H1 (cell line): ENCODE measurements around the gene PKMYT1. TPM values are rescaled to one million over a fixed set of nuclear protein-coding genes. Genes with fewer than 3 reads are reported as not detected.
"Not testable (repeated sequence)": the region's sequence is repeated elsewhere in the genome, so short reads cannot be mapped to it uniquely, and the experiment has no call there.

Experiments
- CTCF ChIA-PET: fragments of 300-600 bp; sonication (Branson Sonifier 250); formaldehyde crosslinking; loops from one replicate; lab custom pipeline; 2021; ENCODE audit not compliant: partially characterized antibody; lab: Charles Lee
- POLR2A ChIA-PET: fragments of 300-600 bp; sonication (Branson Sonifier 250); formaldehyde crosslinking; loops from one replicate; lab custom pipeline; 2021; ENCODE audit warnings: inconsistent platforms; ENCODE audit not compliant: partially characterized antibody; lab: Charles Lee
- DNase-seq, 2 experiments: peaks; one replicate each; pipeline versions ENCODE4 v3.0.0 to v3.0.0-alpha.2; 2010 to 2022; ENCODE audit warnings: low spot score in 2 of 2, low read depth in 1 of 2, mixed read lengths in 1 of 2
- FAIRE-seq: peaks from 2 replicates; lab custom pipeline; 2011; peaks lifted over from hg19 to GRCh38; lab: Jason Lieb, UNC
- H2AFZ ChIP-seq: 2 replicates; pipeline ENCODE4 v1.8.1; 2012; ENCODE audit warnings: low read length, inconsistent platforms
- H2AK5ac ChIP-seq: 2 replicates; pipeline ENCODE4 v1.6.1; 2013; ENCODE audit warnings: low read depth, low read length
- H2BK120ac ChIP-seq: replicated peaks from 2 replicates; pipeline ENCODE3; 2013; ENCODE audit warnings: low read depth, low read length, inconsistent platforms
- H2BK12ac ChIP-seq: 2 replicates; pipeline ENCODE4 v1.6.1; 2013; ENCODE audit warnings: low read depth, low read length
- H2BK15ac ChIP-seq: 2 replicates; pipeline ENCODE4 v1.6.1; 2013; ENCODE audit warnings: low read length
- H2BK20ac ChIP-seq: 2 replicates; pipeline ENCODE4 v1.6.1; 2013; ENCODE audit warnings: low read length
- H2BK5ac ChIP-seq: 2 replicates; pipeline ENCODE4 v1.6.1; 2013; ENCODE audit warnings: low read depth, low read length
- H3K14ac ChIP-seq: 2 replicates; pipeline ENCODE4 v1.6.1; 2013; ENCODE audit warnings: inconsistent platforms; ENCODE audit not compliant: insufficient read length
- H3K18ac ChIP-seq: 2 replicates; pipeline ENCODE4 v1.6.1; 2013; ENCODE audit warnings: low read length; ENCODE audit errors: extremely low read depth
- H3K23ac ChIP-seq: 2 replicates; pipeline ENCODE4 v1.6.1; 2013; ENCODE audit warnings: inconsistent platforms; ENCODE audit not compliant: insufficient read length
- H3K23me2 ChIP-seq: 2 replicates; pipeline ENCODE4 v1.6.1; 2013; ENCODE audit warnings: low read depth, low read length
- H3K27ac ChIP-seq: 2 replicates; pipeline ENCODE4 v1.6.1; 2011; ENCODE audit warnings: low read depth, low read length, inconsistent platforms
- H3K27me3 ChIP-seq, 4 experiments: replicated peaks in 1 of 4; 1 replicate in 1 of 4; 2 replicates in 3 of 4; pipeline versions ENCODE4 v1.6.1 to v1.8.1; 2011 to 2013; ENCODE audit warnings: low read length in 3 of 4, mild to moderate bottlenecking in 3 of 4, inconsistent platforms in 2 of 4, mixed read lengths in 2 of 4, moderate library complexity in 1 of 4; ENCODE audit not compliant: control insufficient read depth in 3 of 4, insufficient read depth in 3 of 4; ENCODE audit errors: extremely low read depth in 1 of 4
- H3K36me3 ChIP-seq, 4 experiments: 2 replicates each; pipeline versions ENCODE4 v1.6.1 to v1.8.1; 2011 to 2013; ENCODE audit warnings: mild to moderate bottlenecking in 4 of 4, low read length in 3 of 4, moderate library complexity in 2 of 4, control low read depth in 1 of 4, inconsistent platforms in 1 of 4; ENCODE audit not compliant: insufficient read depth in 4 of 4, control insufficient read depth in 2 of 4
- H3K4ac ChIP-seq: replicated peaks from 2 replicates; pipeline ENCODE3; 2013; ENCODE audit warnings: low read length, low read depth, mixed read lengths, inconsistent platforms; ENCODE audit not compliant: insufficient read length
- H3K4me1 ChIP-seq, 4 experiments: replicated peaks in 1 of 4; 1 replicate in 1 of 4; 2 replicates in 3 of 4; pipeline versions ENCODE4 v1.6.1 to v1.8.1; 2011 to 2013; ENCODE audit warnings: low read length in 3 of 4, inconsistent platforms in 2 of 4, mixed read lengths in 1 of 4; ENCODE audit not compliant: insufficient read depth in 4 of 4, control insufficient read depth in 3 of 4
- H3K4me2 ChIP-seq, 2 experiments: 2 replicates each; pipeline versions ENCODE4 v1.6.1 to v1.8.1; 2011 to 2013; ENCODE audit warnings: low read depth in 2 of 2, low read length in 2 of 2, control low read depth in 1 of 2, inconsistent platforms in 1 of 2, mild to moderate bottlenecking in 1 of 2; ENCODE audit not compliant: insufficient read depth in 1 of 2
- H3K4me3 ChIP-seq, 4 experiments: fragments of 200-600, 300-600 bp in 1 of 4; sonication (generic), shearing (Covaris generic), sonication (Bioruptor Twin) in 1 of 4; 2 replicates each; pipeline versions ENCODE4 v1.5.1 to v1.8.1; 2011 to 2016; ENCODE audit warnings: low read length in 4 of 4, low read depth in 3 of 4, control low read depth in 2 of 4, inconsistent platforms in 2 of 4, mild to moderate bottlenecking in 2 of 4, mixed read lengths in 1 of 4, moderate library complexity in 1 of 4; ENCODE audit not compliant: insufficient read depth in 2 of 4; ENCODE audit errors: extremely low read depth in 1 of 4
- H3K56ac ChIP-seq: replicated peaks from 2 replicates; pipeline ENCODE3; 2013; ENCODE audit warnings: low read depth, mild to moderate bottlenecking, mixed read lengths, low read length, inconsistent platforms; ENCODE audit not compliant: insufficient read length
- H3K79me1 ChIP-seq: 2 replicates; pipeline ENCODE4 v1.6.1; 2013; ENCODE audit warnings: low read depth, low read length, control low read depth
- H3K79me2 ChIP-seq, 2 experiments: 2 replicates each; pipeline versions ENCODE4 v1.6.1 to v1.8.1; 2012 to 2013; ENCODE audit warnings: low read length in 2 of 2, mild to moderate bottlenecking in 2 of 2, inconsistent platforms in 1 of 2; ENCODE audit not compliant: insufficient read depth in 2 of 2, control insufficient read depth in 1 of 2
- H3K9ac ChIP-seq, 4 experiments: replicated peaks in 1 of 4; 1 replicate in 1 of 4; 2 replicates in 3 of 4; pipeline versions ENCODE4 v1.6.1 to v1.8.1; 2011 to 2013; ENCODE audit warnings: low read depth in 3 of 4, low read length in 3 of 4, control low read depth in 2 of 4, mild to moderate bottlenecking in 2 of 4, moderate library complexity in 2 of 4, inconsistent platforms in 1 of 4; ENCODE audit errors: extremely low read depth in 1 of 4
- H3K9me3 ChIP-seq, 2 experiments: 2 replicates each; pipeline versions ENCODE4 v1.6.1 to v1.8.1; 2012 to 2013; ENCODE audit warnings: mild to moderate bottlenecking in 2 of 2, moderate library complexity in 2 of 2, control low read depth in 1 of 2, inconsistent platforms in 1 of 2, low read depth in 1 of 2, low read length in 1 of 2, mixed read lengths in 1 of 2; ENCODE audit not compliant: insufficient read depth in 2 of 2
- H4K20me1 ChIP-seq, 2 experiments: replicated peaks in 1 of 2; 2 replicates each; pipeline versions ENCODE3 to v1.8.1; 2011 to 2013; ENCODE audit warnings: inconsistent platforms in 2 of 2, low read length in 2 of 2, mild to moderate bottlenecking in 1 of 2; ENCODE audit not compliant: insufficient read depth in 2 of 2, control insufficient read depth in 1 of 2
- H4K5ac ChIP-seq: 2 replicates; pipeline ENCODE4 v1.6.1; 2013; ENCODE audit warnings: low read length, low read depth, mixed read lengths, inconsistent platforms; ENCODE audit not compliant: insufficient read length
- H4K8ac ChIP-seq: 2 replicates; pipeline ENCODE4 v1.8.0; 2013; ENCODE audit warnings: mild to moderate bottlenecking, moderate library complexity, low read length, inconsistent platforms; ENCODE audit not compliant: insufficient read depth; ENCODE audit errors: extremely low read depth
- H4K91ac ChIP-seq: replicated peaks from 2 replicates; pipeline ENCODE3; 2013; ENCODE audit warnings: low read length, mixed read lengths, inconsistent platforms; ENCODE audit not compliant: insufficient read length
- WGBS, 2 experiments: shearing (Covaris generic) in 1 of 2; methylation state at CpG; one replicate each; pipeline versions ENCODE4 v1.1.6 to v1.1.7; 2013 to 2015; ENCODE audit warnings: low lambda C conversion rate in 2 of 2, mixed read lengths in 2 of 2, inconsistent platforms in 1 of 2, low coverage in 1 of 2, missing lambda C conversion rate in 1 of 2; ENCODE audit not compliant: insufficient replicate concordance in 2 of 2, insufficient coverage in 1 of 2, insufficient read length in 1 of 2; ENCODE audit errors: extremely low coverage in 1 of 2, missing lambda C conversion rate in 1 of 2; 5-methylcytosine and 5-hydroxymethylcytosine counted together
- polyA plus RNA-seq, 7 experiments: library from polyadenylated mRNA; depleted of rRNA in 3 of 7; stranded (reverse) in 5 of 7; unstranded in 2 of 7; fragments of >200 nt in 5 of 7; fragments of 200-250 nt in 2 of 7; gene quantifications; 1 replicate in 5 of 7; 2 replicates in 1 of 7; 4 replicates in 1 of 7; pipeline versions ENCODE4 v1.2.1 to v1.2.3, GENCODE V29; 2011 to 2013; ENCODE audit warnings: missing spikeins in 2 of 7, mixed read lengths in 2 of 7
- total RNA-seq: library from RNA; stranded (reverse); fragmentation: NEBNext Ultra II Directional; extraction: Animal tissue kit (Norgen Biotek cat#: 25700); gene quantifications from 2 replicates; pipeline ENCODE4 v1.2.1, GENCODE V29; 2021

Gene PKMYT1
- total and polyA plus RNA-seq, 2 of the 8 experiments (the other 6 are each of a cell fraction or from before 2014, with no cell fraction given), result 74.7 to 85.2 TPM

GRCh38 chr16:2931231-2931914, 48.9 kb downstream of the PKMYT1 start:
- WGBS, 2 experiments, result 87% methylated on average over 11 of the region's 13 CpGs; no CpG with 5 or more reads in 1 of the 2 experiments
- not testable (repeated sequence) for DNase-seq, H3K4ac ChIP-seq, H2BK15ac ChIP-seq, H3K36me3 ChIP-seq, H3K14ac ChIP-seq, H3K4me3 ChIP-seq, H4K20me1 ChIP-seq, H2AFZ ChIP-seq, H3K23me2 ChIP-seq, H2AK5ac ChIP-seq, H3K79me1 ChIP-seq, H4K91ac ChIP-seq, H2BK12ac ChIP-seq, H2BK5ac ChIP-seq, H3K23ac ChIP-seq, H2BK20ac ChIP-seq, H4K8ac ChIP-seq, H4K5ac ChIP-seq, H3K79me2 ChIP-seq, H3K4me2 ChIP-seq, H3K9ac ChIP-seq, H3K18ac ChIP-seq, H3K9me3 ChIP-seq, H3K4me1 ChIP-seq, H3K27me3 ChIP-seq, FAIRE-seq, H3K27ac ChIP-seq, H3K56ac ChIP-seq, H2BK120ac ChIP-seq
- ChIA-PET POLR2A (interaction anchor here (1.2 kb wide), 1 partner anchor 17 kb away, joined by 4 read pairs; no protein-coding TSS in a partner anchor), CTCF (interaction anchor here (1.0 to 1.7 kb wide), 4 partner anchors 9 to 93 kb away, joined by 3 to 4 read pairs (median 4); no protein-coding TSS in a partner anchor)
